IMR-90 (cell line): ENCODE measurements around the gene RNGTT. TPM values are rescaled to one million over a fixed set of nuclear protein-coding genes. Genes with fewer than 3 reads are reported as not detected.

ENCODE experiments used
- ATAC-seq: fragments of 200-7000 bp; cut with Tn5 transposase; 2 replicates; pipeline ENCODE4 v1.9.1; 2020; ENCODE audit warnings: low read depth, mild to moderate bottlenecking, moderate library complexity
- BruUV-seq: library from RNA; stranded (reverse); fragments of 400-500 nt; replicated peaks from 2 replicates; lab custom pipeline; 2021; lab: Mats Ljungman, UMichigan
- CTCF ChIA-PET: fragments of 300-600 bp; formaldehyde crosslinking; extraction: SDS; loops from one replicate; lab custom pipeline; 2021; ENCODE audit warnings: antibody characterized with exemption; lab: Yijun Ruan, JAX
- POLR2A ChIA-PET: fragments of 300-600 bp; sonication (Branson Sonifier 250); formaldehyde crosslinking; loops from one replicate; lab custom pipeline; 2022; ENCODE audit warnings: antibody characterized with exemption; ENCODE audit not compliant: unreplicated experiment; lab: Charles Lee
- DNase-seq: peaks from one replicate; pipeline ENCODE4 v3.0.0; 2013
- H2AFZ ChIP-seq: replicated peaks from 2 replicates; pipeline ENCODE3; 2013; ENCODE audit warnings: low read length, mild to moderate bottlenecking; ENCODE audit not compliant: poor library complexity
- H2AK5ac ChIP-seq: 2 replicates; pipeline ENCODE4 v1.6.1; 2013; ENCODE audit warnings: low read depth, low read length, inconsistent platforms
- H2AK9ac ChIP-seq: replicated peaks from 2 replicates; pipeline ENCODE3; 2013; ENCODE audit warnings: mild to moderate bottlenecking, low read depth, low read length, moderate library complexity; ENCODE audit not compliant: poor library complexity
- H2BK120ac ChIP-seq: 2 replicates; pipeline ENCODE4 v1.6.1; 2013; ENCODE audit warnings: low read depth, low read length, inconsistent platforms
- H2BK15ac ChIP-seq: 3 replicates; pipeline ENCODE4 v1.6.1; 2013; ENCODE audit warnings: low read depth, low read length, inconsistent platforms
- H2BK20ac ChIP-seq: 2 replicates; pipeline ENCODE4 v1.6.1; 2013; ENCODE audit warnings: low read depth, mild to moderate bottlenecking, inconsistent platforms, low read length, moderate library complexity
- H2BK5ac ChIP-seq: 2 replicates; pipeline ENCODE4 v1.6.1; 2013; ENCODE audit warnings: mild to moderate bottlenecking, low read depth, low read length, inconsistent platforms; ENCODE audit not compliant: poor library complexity, severe bottlenecking
- H3K14ac ChIP-seq: replicated peaks from 2 replicates; pipeline ENCODE4 v1.6.1; 2013; ENCODE audit warnings: low read depth, low read length, inconsistent platforms
- H3K18ac ChIP-seq: 2 replicates; pipeline ENCODE4 v1.6.1; 2013; ENCODE audit warnings: low read depth, low read length, control low read depth
- H3K23ac ChIP-seq: 2 replicates; pipeline ENCODE4 v1.6.1; 2013; ENCODE audit warnings: low read depth, low read length, inconsistent platforms
- H3K27ac ChIP-seq: 2 replicates; pipeline ENCODE4 v1.5.1; 2013; ENCODE audit warnings: mild to moderate bottlenecking, control low read depth, low read length; ENCODE audit not compliant: insufficient read depth
- H3K27me3 ChIP-seq: 2 replicates; pipeline ENCODE4 v1.6.1; 2013; ENCODE audit warnings: low read length; ENCODE audit not compliant: control insufficient read depth, insufficient read depth
- H3K36me3 ChIP-seq: 2 replicates; pipeline ENCODE4 v1.6.1; 2013; ENCODE audit warnings: low read length, mixed read lengths; ENCODE audit not compliant: control insufficient read depth, insufficient read depth
- H3K4ac ChIP-seq: 2 replicates; pipeline ENCODE4 v1.6.1; 2013; ENCODE audit warnings: low read depth, low read length, inconsistent platforms
- H3K4me1 ChIP-seq: 2 replicates; pipeline ENCODE4 v1.6.1; 2013; ENCODE audit warnings: low read length, mixed read lengths; ENCODE audit not compliant: control insufficient read depth, insufficient read depth
- H3K4me2 ChIP-seq: 2 replicates; pipeline ENCODE4 v1.6.1; 2013; ENCODE audit warnings: low read depth, mild to moderate bottlenecking, control low read depth, low read length, moderate library complexity
- H3K4me3 ChIP-seq: 2 replicates; pipeline ENCODE4 v1.5.1; 2013; ENCODE audit warnings: low read depth, mild to moderate bottlenecking, control low read depth, low read length, moderate library complexity; ENCODE audit not compliant: insufficient read depth
- H3K56ac ChIP-seq: 2 replicates; pipeline ENCODE4 v1.6.1; 2013; ENCODE audit warnings: low read length, inconsistent platforms; ENCODE audit not compliant: insufficient read depth; ENCODE audit errors: extremely low read depth
- H3K79me1 ChIP-seq, 2 experiments: 2 replicates each; pipeline ENCODE4 v1.6.1; 2013; ENCODE audit warnings: low read length in 2 of 2, inconsistent platforms in 1 of 2, low read depth in 1 of 2
- H3K9ac ChIP-seq: 2 replicates; pipeline ENCODE4 v1.6.1; 2013; ENCODE audit warnings: low read depth, low read length, control low read depth
- H3K9me1 ChIP-seq: 2 replicates; pipeline ENCODE4 v1.6.1; 2013; ENCODE audit warnings: low read length, inconsistent platforms; ENCODE audit not compliant: insufficient read depth
- H3K9me3 ChIP-seq: 2 replicates; pipeline ENCODE4 v1.6.1; 2013; ENCODE audit warnings: low read length; ENCODE audit not compliant: control insufficient read depth, insufficient read depth
- H4K20me1 ChIP-seq: 2 replicates; pipeline ENCODE4 v1.6.1; 2013; ENCODE audit warnings: low read length, inconsistent platforms; ENCODE audit not compliant: insufficient read depth
- H4K5ac ChIP-seq: 2 replicates; pipeline ENCODE4 v1.6.1; 2013; ENCODE audit warnings: mild to moderate bottlenecking, low read depth, low read length, control low read depth
- H4K8ac ChIP-seq, 2 experiments: 2 replicates each; pipeline ENCODE4 v1.6.1; 2013; ENCODE audit warnings: low read depth in 2 of 2, low read length in 2 of 2, control low read depth in 1 of 2, inconsistent platforms in 1 of 2
- H4K91ac ChIP-seq: 2 replicates; pipeline ENCODE4 v1.6.1; 2013; ENCODE audit warnings: low read depth, low read length, inconsistent platforms; ENCODE audit not compliant: insufficient read depth
- CEBPB ChIP-seq: IDR thresholded peaks from 2 replicates; pipeline ENCODE4 v1.6.1; 2012; ENCODE audit warnings: low read depth, low read length, improper control_type of control experiment
- FOS ChIP-seq: fragments of 150-350 bp; IDR thresholded peaks from 2 replicates; pipeline ENCODE4 v1.6.1; 2016; ENCODE audit warnings: low read depth, low read length
- MAFK ChIP-seq: IDR thresholded peaks from 2 replicates; pipeline ENCODE4 v1.6.1; 2012; ENCODE audit warnings: low read depth, low read length, improper control_type of control experiment
- MAZ ChIP-seq: IDR thresholded peaks from 2 replicates; pipeline ENCODE4 v1.6.1; 2012; ENCODE audit warnings: low read depth, mild to moderate bottlenecking, low read length, improper control_type of control experiment, moderate library complexity, borderline replicate concordance
- MXI1 ChIP-seq: IDR thresholded peaks from 2 replicates; pipeline ENCODE4 v1.6.1; 2012; ENCODE audit warnings: low read depth, mild to moderate bottlenecking, low read length, moderate library complexity, borderline replicate concordance
- NFE2L2 ChIP-seq: fragments of 150-350 bp; IDR thresholded peaks from 2 replicates; pipeline ENCODE4 v1.6.1; 2016; ENCODE audit warnings: low read depth, mild to moderate bottlenecking, low read length
- POLR2A ChIP-seq: IDR thresholded peaks from 2 replicates; pipeline ENCODE4 v1.6.1; 2012; ENCODE audit warnings: mild to moderate bottlenecking, low read depth, low read length
- RAD21 ChIP-seq: IDR thresholded peaks from 2 replicates; pipeline ENCODE4 v1.6.1; 2012; ENCODE audit warnings: low read length, improper control_type of control experiment
- RCOR1 ChIP-seq: IDR thresholded peaks from 2 replicates; pipeline ENCODE4 v1.6.1; 2012; ENCODE audit warnings: mild to moderate bottlenecking, low read length, improper control_type of control experiment; ENCODE audit not compliant: insufficient replicate concordance
- SMC3 ChIP-seq: fragments of 150-350 bp; IDR thresholded peaks from 2 replicates; pipeline ENCODE4 v1.6.1; 2016; ENCODE audit warnings: low read depth, mild to moderate bottlenecking, antibody characterized with exemption, low read length, moderate library complexity
- WGBS, 2 experiments: methylation state at CpG; one replicate each; pipeline versions ENCODE4 v1.1.5 to v1.1.7; 2013; ENCODE audit warnings: missing lambda C conversion rate in 2 of 2; ENCODE audit not compliant: insufficient read length in 1 of 2; ENCODE audit errors: extremely low coverage in 2 of 2; 5-methylcytosine and 5-hydroxymethylcytosine counted together
- dilution Hi-C: fragments of 300-500 bp; cut with HindIII; formaldehyde crosslinking; loops from one replicate; pipeline ENCODE4 v1.14.3; 2018; ENCODE audit warnings: low sequenced_read_pairs; ENCODE audit not compliant: unreplicated experiment
- in situ Hi-C: fragments of 300-500 bp; cut with MboI; formaldehyde crosslinking; loops from 3 replicates; pipeline ENCODE4 v1.14.3; 2019; ENCODE audit warnings: low sequenced_read_pairs, inconsistent platforms, mixed read lengths
- intact Hi-C: fragments of 100-400 bp; cut with micrococcal nuclease; formaldehyde crosslinking; loops from 2 replicates; pipeline ENCODE4 v1.10.0; 2022
- polyA plus RNA-seq, 3 experiments: library from polyadenylated mRNA; depleted of rRNA; stranded (reverse); fragments of >200 nt; gene quantifications; 2 replicates each; pipeline ENCODE4 v1.2.3, GENCODE V29; 2012; ENCODE audit warnings: low replicate concordance in 1 of 3
- total RNA-seq: library from RNA; depleted of rRNA; stranded (reverse); fragments of >200 nt; gene quantifications from 2 replicates; pipeline ENCODE4 v1.2.3, GENCODE V29; 2012
- TF ChIP-seq, protein P1 (sequence below): conservative IDR thresholded peaks from 2 replicates; pipeline ENCODE4 v1.5.1; 2012; ENCODE audit warnings: mild to moderate bottlenecking, low read depth, low read length, improper control_type of control experiment

Gene RNGTT
- total and polyA plus RNA-seq, 2 of the 4 experiments (the other 2 are of a cell fraction), result 5.4 to 21.7 TPM

DNA sequence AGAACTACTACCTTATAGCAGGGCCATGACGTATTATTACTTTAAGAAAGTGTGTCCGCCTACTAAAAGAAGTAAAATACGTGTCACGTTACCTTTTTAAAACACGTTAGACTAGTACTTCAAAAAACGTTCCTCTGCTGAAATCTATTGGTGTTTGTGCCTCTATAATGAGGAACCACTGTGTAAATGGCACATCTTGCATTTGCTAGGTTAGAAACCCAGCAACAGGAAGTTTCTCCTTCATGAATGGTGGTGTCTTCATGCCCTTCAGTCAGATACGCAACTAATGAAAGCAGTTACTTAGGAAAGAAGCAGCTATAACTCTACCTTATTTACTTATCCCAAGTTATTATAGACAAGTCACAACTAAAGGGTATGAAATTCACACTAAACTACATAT lies 343.5 kb downstream of the RNGTT start:
- H2AFZ ChIP-seq, result no peak overlapping the region
- H3K36me3 ChIP-seq, result no peaks in the 10 kb centered on the region
- TF ChIP-seq RCOR1 (no peak), NFE2L2 (no peak), RAD21 (no peak), MAZ (no peak), CEBPB (no peak), MAFK (no peak), MXI1 (no peak), SMC3 (no peak), FOS (no peak), POLR2A (no peak)
- TF ChIP-seq, protein P1, sequence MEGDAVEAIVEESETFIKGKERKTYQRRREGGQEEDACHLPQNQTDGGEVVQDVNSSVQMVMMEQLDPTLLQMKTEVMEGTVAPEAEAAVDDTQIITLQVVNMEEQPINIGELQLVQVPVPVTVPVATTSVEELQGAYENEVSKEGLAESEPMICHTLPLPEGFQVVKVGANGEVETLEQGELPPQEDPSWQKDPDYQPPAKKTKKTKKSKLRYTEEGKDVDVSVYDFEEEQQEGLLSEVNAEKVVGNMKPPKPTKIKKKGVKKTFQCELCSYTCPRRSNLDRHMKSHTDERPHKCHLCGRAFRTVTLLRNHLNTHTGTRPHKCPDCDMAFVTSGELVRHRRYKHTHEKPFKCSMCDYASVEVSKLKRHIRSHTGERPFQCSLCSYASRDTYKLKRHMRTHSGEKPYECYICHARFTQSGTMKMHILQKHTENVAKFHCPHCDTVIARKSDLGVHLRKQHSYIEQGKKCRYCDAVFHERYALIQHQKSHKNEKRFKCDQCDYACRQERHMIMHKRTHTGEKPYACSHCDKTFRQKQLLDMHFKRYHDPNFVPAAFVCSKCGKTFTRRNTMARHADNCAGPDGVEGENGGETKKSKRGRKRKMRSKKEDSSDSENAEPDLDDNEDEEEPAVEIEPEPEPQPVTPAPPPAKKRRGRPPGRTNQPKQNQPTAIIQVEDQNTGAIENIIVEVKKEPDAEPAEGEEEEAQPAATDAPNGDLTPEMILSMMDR, result no peak
- no peak overlapping the region for H3K27ac ChIP-seq
- no peak overlapping the region for H3K4me2 ChIP-seq
- no peak overlapping the region for H3K23ac ChIP-seq
- ChIA-PET CTCF (no interaction called here), POLR2A (no interaction called here)
- WGBS, 2 experiments, result 100% methylated on average over 4 of the region's 7 CpGs; no CpG with 5 or more reads in 1 of the 2 experiments
- no peaks in the 10 kb centered on the region for H3K4me1 ChIP-seq
- H3K14ac ChIP-seq, result no peak overlapping the region
- no peak overlapping the region for H3K4ac ChIP-seq
- no peak overlapping the region for H2BK15ac ChIP-seq
- dilution Hi-C loops (no loop called here), in situ Hi-C loops (no loop called here), intact Hi-C loops (no loop called here)
- no peak overlapping the region for H3K4me3 ChIP-seq
- no peak overlapping the region for H3K18ac ChIP-seq
- no peaks in the 10 kb centered on the region for H3K79me1 ChIP-seq
- no peak overlapping the region for H2BK120ac ChIP-seq
- H3K56ac ChIP-seq, result no peak overlapping the region
- DNase-seq, result no peak
- no peak for ATAC-seq
- H3K9ac ChIP-seq, result no peak overlapping the region
- no peak overlapping the region for H2AK5ac ChIP-seq
- no peak overlapping the region for H2BK5ac ChIP-seq
- no peak overlapping the region for H4K91ac ChIP-seq
- H2AK9ac ChIP-seq, result no peak overlapping the region
- H4K20me1 ChIP-seq, result no peaks in the 10 kb centered on the region
- no peak overlapping the region for H4K5ac ChIP-seq
- H2BK20ac ChIP-seq, result no peak overlapping the region
- H3K9me1 ChIP-seq, result no peaks in the 10 kb centered on the region
- no peak overlapping the region for H4K8ac ChIP-seq
- no peaks in the 10 kb centered on the region for H3K27me3 ChIP-seq
- no peaks in the 10 kb centered on the region for H3K9me3 ChIP-seq
- BruUV-seq, result no TSS peak
